HepG2 (cell line): ENCODE data around the gene PARP2. TPM values are rescaled to one million over a fixed set of nuclear protein-coding genes. Genes with fewer than 3 reads are reported as not detected.

Source experiments
- DPF2 ChIP-seq: sonication (generic); formaldehyde crosslinking; IDR thresholded peaks from 2 replicates; pipeline ENCODE4 v1.4.0; 2020; ENCODE audit warnings: mild to moderate bottlenecking, low read depth, missing genetic modification reagents, borderline replicate concordance
- FOXC1 ChIP-seq: sonication (generic); formaldehyde crosslinking; IDR thresholded peaks from 2 replicates; pipeline ENCODE4 v1.8.0; 2022; ENCODE audit warnings: mild to moderate bottlenecking, missing genetic modification reagents, borderline replicate concordance
- HDAC2 ChIP-seq: sonication (generic); formaldehyde crosslinking; IDR thresholded peaks from 2 replicates; pipeline ENCODE4 v1.4.0; 2020; ENCODE audit warnings: missing genetic modification reagents
- IKZF5 ChIP-seq: IDR thresholded peaks from 2 replicates; pipeline ENCODE4 v1.6.1; 2018; ENCODE audit warnings: missing genetic modification reagents, mild to moderate bottlenecking, missing compliant biosample characterization
- IRF1 ChIP-seq: sonication (generic); formaldehyde crosslinking; IDR thresholded peaks from 2 replicates; pipeline ENCODE4 v1.4.0; 2020; ENCODE audit warnings: low read depth, mild to moderate bottlenecking, missing genetic modification reagents
- KDM4B ChIP-seq: sonication (generic); formaldehyde crosslinking; IDR thresholded peaks from 2 replicates; pipeline ENCODE4 v1.4.0; 2020; ENCODE audit warnings: missing genetic modification reagents
- MTF1 ChIP-seq: sonication (generic); formaldehyde crosslinking; IDR thresholded peaks from 2 replicates; pipeline ENCODE4 v1.5.0; 2020; ENCODE audit warnings: missing genetic modification reagents
- RAD51 ChIP-seq: fragments of 450-650 bp; IDR thresholded peaks from 2 replicates; pipeline ENCODE4 v1.6.1; 2016; ENCODE audit warnings: borderline replicate concordance
- RBM22 ChIP-seq: fragments of 200-400 bp; formaldehyde crosslinking; optimal IDR thresholded peaks from 2 replicates; pipeline ENCODE3; 2017; ENCODE audit warnings: mild to moderate bottlenecking, low read length, moderate library complexity
- SMAD9 ChIP-seq: sonication (generic); formaldehyde crosslinking; IDR thresholded peaks from 2 replicates; pipeline ENCODE4 v1.5.1; 2020; ENCODE audit warnings: mild to moderate bottlenecking, missing genetic modification reagents
- SNAI1 ChIP-seq: sonication (generic); formaldehyde crosslinking; IDR thresholded peaks from 2 replicates; pipeline ENCODE4 v1.5.0; 2020; ENCODE audit warnings: mild to moderate bottlenecking, missing genetic modification reagents, borderline replicate concordance
- ZC3H13 ChIP-seq: sonication (generic); formaldehyde crosslinking; IDR thresholded peaks from 2 replicates; pipeline ENCODE4 v1.8.1; 2023; ENCODE audit warnings: mild to moderate bottlenecking, missing genetic modification reagents, moderate library complexity
- ZFAT ChIP-seq: sonication (generic); formaldehyde crosslinking; conservative IDR thresholded peaks from 2 replicates; pipeline ENCODE4 v1.8.1; 2023; ENCODE audit warnings: missing genetic modification reagents, inconsistent platforms
- ZFP37 ChIP-seq: sonication (generic); formaldehyde crosslinking; IDR thresholded peaks from 2 replicates; pipeline ENCODE4 v1.4.0; 2020; ENCODE audit warnings: missing genetic modification reagents, borderline replicate concordance
- ZGPAT ChIP-seq: IDR thresholded peaks from 2 replicates; pipeline ENCODE4 v1.6.1; 2016; ENCODE audit warnings: mild to moderate bottlenecking
- ZNF18 ChIP-seq: sonication (generic); formaldehyde crosslinking; IDR thresholded peaks from 2 replicates; pipeline ENCODE4 v1.8.0; 2022; ENCODE audit warnings: mild to moderate bottlenecking, missing genetic modification reagents; ENCODE audit not compliant: insufficient replicate concordance
- ZNF337 ChIP-seq: sonication (generic); formaldehyde crosslinking; IDR thresholded peaks from 2 replicates; pipeline ENCODE4 v1.5.1; 2020; ENCODE audit warnings: missing genetic modification reagents, low read depth, mild to moderate bottlenecking, borderline replicate concordance
- ZNF382 ChIP-seq: sonication (generic); formaldehyde crosslinking; IDR thresholded peaks from 2 replicates; pipeline ENCODE4 v1.5.0; 2020; ENCODE audit warnings: missing genetic modification reagents, mild to moderate bottlenecking, borderline replicate concordance
- ZNF782 ChIP-seq: sonication (generic); formaldehyde crosslinking; IDR thresholded peaks from 2 replicates; pipeline ENCODE4 v1.4.0; 2020; ENCODE audit warnings: missing genetic modification reagents, mild to moderate bottlenecking, borderline replicate concordance
- ZNF883 ChIP-seq: sonication (generic); formaldehyde crosslinking; IDR thresholded peaks from 2 replicates; pipeline ENCODE4 v1.5.1; 2020; ENCODE audit warnings: mild to moderate bottlenecking, missing genetic modification reagents; ENCODE audit errors: not compliant biosample characterization
- ZXDC ChIP-seq: sonication (generic); formaldehyde crosslinking; IDR thresholded peaks from 2 replicates; pipeline ENCODE4 v1.5.0; 2020; ENCODE audit warnings: mild to moderate bottlenecking, missing genetic modification reagents
- polyA plus RNA-seq, 8 experiments: library from polyadenylated mRNA; depleted of rRNA in 3 of 8; stranded (reverse) in 7 of 8; unstranded in 1 of 8; fragments of >200 nt; fragmentation: Illumina TruSeq in 4 of 8; extraction: Trizol in 4 of 8; gene quantifications; 2 replicates each; pipeline versions ENCODE4 v1.2.1 to v1.2.3, GENCODE V29; 2011 to 2016; ENCODE audit warnings: low read depth in 4 of 8, missing spikeins in 1 of 8, mixed read lengths in 1 of 8; ENCODE audit not compliant: insufficient read depth in 1 of 8
- total RNA-seq, 5 experiments: library from RNA; depleted of rRNA; stranded (reverse); fragments of >200 nt; fragmentation: Illumina TruSeq; extraction: Trizol; gene quantifications; 2 replicates each; pipeline ENCODE4 v1.2.3, GENCODE V29; 2016; ENCODE audit warnings: low read depth in 1 of 5

PARP2 gene
- total and polyA plus RNA-seq, 2 of the 13 experiments (the other 11 are each of a cell fraction or from before 2014, with no cell fraction given): 37.3 to 38.4 TPM

GRCh38 chr14:20376071-20376588 lies 32.7 kb downstream of the PARP2 start (continued):
- TF ChIP-seq DPF2 (CRISPR knock-in tag) (peak; percentile 70; the same call in 1 of the 2 replicates), FOXC1 (CRISPR knock-in tag) (0 out of 2 replicates have a peak, but pooled peaks have one; percentile 54), ZNF18 (CRISPR knock-in tag) (peak; percentile 30), SMAD9 (no peak), ZFP37 (no peak), RBM22 (no peak), ZNF382 (CRISPR knock-in tag) (no peak), ZNF782 (CRISPR knock-in tag) (no peak), MTF1 (CRISPR knock-in tag) (no peak), ZXDC (CRISPR knock-in tag) (no peak), ZGPAT (CRISPR knock-in tag) (peak; percentile 34; the same call in 1 of the 2 replicates), IKZF5 (CRISPR knock-in tag) (peak; percentile 67; the same call in 1 of the 2 replicates), ZNF883 (CRISPR knock-in tag) (peak; percentile 68), ZNF337 (peak; percentile 78; the same call in 1 of the 2 replicates), ZC3H13 (CRISPR knock-in tag) (no peak), SNAI1 (CRISPR knock-in tag) (no peak), KDM4B (CRISPR knock-in tag) (no peak), IRF1 (CRISPR knock-in tag) (no peak), HDAC2 (CRISPR knock-in tag) (peak; percentile 73), ZFAT (CRISPR knock-in tag) (no peak), RAD51 (no peak)
